Erythroblast (primary cell): ENCODE measurements around the gene COA8.

Experiments used
- GATA1 ChIP-seq: IDR thresholded peaks from 2 replicates; pipeline ENCODE4 v1.6.1; 2011; ENCODE audit warnings: low read depth, mild to moderate bottlenecking, control low read depth, low read length, moderate library complexity
- POLR2A ChIP-seq: IDR thresholded peaks from 2 replicates; pipeline ENCODE4 v1.6.1; 2011; ENCODE audit warnings: mild to moderate bottlenecking, low read length

GRCh38 chr14:103584326-103584915 is 21.7 kb downstream of the COA8 start:
- TF ChIP-seq POLR2A (no peak), GATA1 (no peak)
